Measurements from ENCODE around the gene WWTR1.
A peak's percentile ranks its signal among the peaks of the same experiment; 100 is the strongest.

The WWTR1 gene

GRCh38 chr3:149657926-149658743, at the start of gene WWTR1:
WWTR1 (minus strand) TSS chr3:149658025; CDS start chr3:149657306, 719 bp downstream.
- H3K4me3 Mint-ChIP-seq = peak within 1 kb of the TSS; percentile 79
- DNase-seq (peak; percentile 44), ATAC-seq (peak; percentile 70)
- H3K4me1 Mint-ChIP-seq = peaks cover 16% of the 10 kb centered on the region
- peaks cover 59% of the 10 kb centered on the region for H3K27me3 Mint-ChIP-seq
- no peaks in the 10 kb centered on the region for H3K36me3 Mint-ChIP-seq (ENCODE audit: low read depth)
- no peaks in the 10 kb centered on the region for H3K9me3 Mint-ChIP-seq
- no peak within 1 kb of the TSS for H3K27ac Mint-ChIP-seq

GRCh38 chr3:149706905-149707304, 49.1 kb upstream of the WWTR1 start:
- peaks cover 7% of the 10 kb centered on the region for H3K4me1 Mint-ChIP-seq
- ATAC-seq (no peak), DNase-seq (no peak)
- no peaks in the 10 kb centered on the region for H3K9me3 Mint-ChIP-seq
- H3K4me3 Mint-ChIP-seq = no peak overlapping the region
- no peak overlapping the region for H3K27ac Mint-ChIP-seq
- no peaks in the 10 kb centered on the region for H3K27me3 Mint-ChIP-seq
- H3K36me3 Mint-ChIP-seq (ENCODE audit: low read depth) = no peaks in the 10 kb centered on the region

GRCh38 chr3:149705416-149705815, 47.6 kb upstream of the WWTR1 start:
- no peak for ATAC-seq
- H3K4me1 Mint-ChIP-seq = peaks cover 9% of the 10 kb centered on the region
- H3K27me3 Mint-ChIP-seq = no peaks in the 10 kb centered on the region

GRCh38 chr3:149703466-149703865, 45.6 kb upstream of the WWTR1 start:
- no peak overlapping the region for H3K27ac Mint-ChIP-seq
- H3K27me3 Mint-ChIP-seq = no peaks in the 10 kb centered on the region
- no peak for DNase-seq
- H3K4me3 Mint-ChIP-seq = no peak overlapping the region
- no peaks in the 10 kb centered on the region for H3K36me3 Mint-ChIP-seq (ENCODE audit: low read depth)
- ATAC-seq = no peak
- peaks cover 5% of the 10 kb centered on the region for H3K9me3 Mint-ChIP-seq
- peaks cover 9% of the 10 kb centered on the region for H3K4me1 Mint-ChIP-seq

More at GRCh38 chr3:149705416-149705815, 47.6 kb upstream of the WWTR1 start:
- DNase-seq = no peak
- Mint-ChIP-seq H3K4me3 (no peak overlapping the region), H3K27ac (no peak overlapping the region), H3K36me3 (ENCODE audit: low read depth) (no peaks in the 10 kb centered on the region), H3K9me3 (no peaks in the 10 kb centered on the region)

GRCh38 chr3:149702691-149703441, 45.0 kb upstream of the WWTR1 start:
- Mint-ChIP-seq H3K36me3 (ENCODE audit: low read depth) (peaks cover 2% of the 10 kb centered on the region), H3K4me3 (no peak overlapping the region), H3K9me3 (peaks cover 11% of the 10 kb centered on the region), H3K27ac (no peak overlapping the region), H3K4me1 (peaks cover 9% of the 10 kb centered on the region), H3K27me3 (no peaks in the 10 kb centered on the region)
- DNase-seq (no peak), ATAC-seq (peak; percentile 41)

- H3K4me1 Mint-ChIP-seq = peaks cover 9% of the 10 kb centered on the region
- ATAC-seq = peak; percentile 67
- no peaks in the 10 kb centered on the region for H3K27me3 Mint-ChIP-seq
- H3K4me3 Mint-ChIP-seq = peak overlapping the region; percentile 67
- no peak for DNase-seq
- H3K9me3 Mint-ChIP-seq = peaks cover 17% of the 10 kb centered on the region
- H3K27ac Mint-ChIP-seq = peak overlapping the region; percentile 52
- H3K36me3 Mint-ChIP-seq (ENCODE audit: low read depth) = peaks cover 7% of the 10 kb centered on the region
Measured at GRCh38 chr3:149701977-149702350, 44.1 kb upstream of the WWTR1 start.

GRCh38 chr3:149701206-149701976, 43.6 kb upstream of the WWTR1 start:
- Mint-ChIP-seq H3K4me1 (peaks cover 9% of the 10 kb centered on the region), H3K36me3 (ENCODE audit: low read depth) (peaks cover 7% of the 10 kb centered on the region), H3K4me3 (peak overlapping the region; percentile 67), H3K9me3 (peaks cover 17% of the 10 kb centered on the region), H3K27ac (peak overlapping the region; percentile 52), H3K27me3 (no peaks in the 10 kb centered on the region)
- ATAC-seq (peak; percentile 71), DNase-seq (no peak)

GRCh38 chr3:149688122-149688757, 30.4 kb upstream of the WWTR1 start:
- no peaks in the 10 kb centered on the region for H3K4me1 Mint-ChIP-seq
- peaks cover 4% of the 10 kb centered on the region for H3K9me3 Mint-ChIP-seq
- DNase-seq = no peak
- H3K36me3 Mint-ChIP-seq (ENCODE audit: low read depth) = peaks cover 2% of the 10 kb centered on the region
- H3K27me3 Mint-ChIP-seq = peaks cover 11% of the 10 kb centered on the region
- ATAC-seq = no peak
- no peak overlapping the region for H3K27ac Mint-ChIP-seq
- H3K4me3 Mint-ChIP-seq = no peak overlapping the region

GRCh38 chr3:149686996-149687395, 29.2 kb upstream of the WWTR1 start:
- H3K27ac Mint-ChIP-seq = no peak overlapping the region
- no peak overlapping the region for H3K4me3 Mint-ChIP-seq
- no peak for DNase-seq
- peaks cover 4% of the 10 kb centered on the region for H3K9me3 Mint-ChIP-seq
- H3K27me3 Mint-ChIP-seq = peaks cover 15% of the 10 kb centered on the region
- no peak for ATAC-seq
- H3K36me3 Mint-ChIP-seq (ENCODE audit: low read depth) = peaks cover 2% of the 10 kb centered on the region
- no peaks in the 10 kb centered on the region for H3K4me1 Mint-ChIP-seq

GRCh38 chr3:149678351-149678950, 20.6 kb upstream of the WWTR1 start:
- H3K27ac Mint-ChIP-seq = no peak overlapping the region
- DNase-seq (no peak), ATAC-seq (no peak)
- no peaks in the 10 kb centered on the region for H3K9me3 Mint-ChIP-seq
- H3K36me3 Mint-ChIP-seq (ENCODE audit: low read depth) = no peaks in the 10 kb centered on the region
- H3K4me1 Mint-ChIP-seq = no peaks in the 10 kb centered on the region
- H3K27me3 Mint-ChIP-seq = peaks cover 16% of the 10 kb centered on the region
- H3K4me3 Mint-ChIP-seq = no peak overlapping the region

GRCh38 chr3:149673393-149673792, 15.6 kb upstream of the WWTR1 start:
- Mint-ChIP-seq H3K4me1 (no peaks in the 10 kb centered on the region), H3K4me3 (no peak overlapping the region), H3K27me3 (peaks cover 10% of the 10 kb centered on the region), H3K36me3 (ENCODE audit: low read depth) (no peaks in the 10 kb centered on the region), H3K9me3 (no peaks in the 10 kb centered on the region), H3K27ac (no peak overlapping the region)
- ATAC-seq = no peak
- no peak for DNase-seq

- Mint-ChIP-seq H3K27me3 (peaks cover 6% of the 10 kb centered on the region), H3K4me3 (no peak overlapping the region), H3K36me3 (ENCODE audit: low read depth) (no peaks in the 10 kb centered on the region), H3K9me3 (no peaks in the 10 kb centered on the region), H3K4me1 (no peaks in the 10 kb centered on the region), H3K27ac (no peak overlapping the region)
- no peak for DNase-seq
- no peak for ATAC-seq
Measured at GRCh38 chr3:149670742-149671492, 13.1 kb upstream of the WWTR1 start.

- H3K4me1 Mint-ChIP-seq = no peaks in the 10 kb centered on the region
- H3K4me3 Mint-ChIP-seq = no peak overlapping the region
- no peaks in the 10 kb centered on the region for H3K36me3 Mint-ChIP-seq (ENCODE audit: low read depth)
- no peaks in the 10 kb centered on the region for H3K9me3 Mint-ChIP-seq
- no peak for ATAC-seq
- no peak overlapping the region for H3K27ac Mint-ChIP-seq
- no peak for DNase-seq
- peaks cover 11% of the 10 kb centered on the region for H3K27me3 Mint-ChIP-seq
Measured at GRCh38 chr3:149667576-149667975, 9.8 kb upstream of the WWTR1 start.

Measured in activated naive CD8-positive, alpha-beta T cell treated with anti-CD3 and anti-CD28 coated beads, Interleukin-2, amount 50 U/mL, for 24 hours (primary cell).